Measurements from ENCODE around the gene NUDC. TPM values are rescaled to one million over a fixed set of nuclear protein-coding genes. Genes with fewer than 3 reads are reported as not detected.

The NUDC gene
- total and polyA plus RNA-seq, 8 donors = 25.6 to 54.1 (median 33.5) TPM

DNA sequence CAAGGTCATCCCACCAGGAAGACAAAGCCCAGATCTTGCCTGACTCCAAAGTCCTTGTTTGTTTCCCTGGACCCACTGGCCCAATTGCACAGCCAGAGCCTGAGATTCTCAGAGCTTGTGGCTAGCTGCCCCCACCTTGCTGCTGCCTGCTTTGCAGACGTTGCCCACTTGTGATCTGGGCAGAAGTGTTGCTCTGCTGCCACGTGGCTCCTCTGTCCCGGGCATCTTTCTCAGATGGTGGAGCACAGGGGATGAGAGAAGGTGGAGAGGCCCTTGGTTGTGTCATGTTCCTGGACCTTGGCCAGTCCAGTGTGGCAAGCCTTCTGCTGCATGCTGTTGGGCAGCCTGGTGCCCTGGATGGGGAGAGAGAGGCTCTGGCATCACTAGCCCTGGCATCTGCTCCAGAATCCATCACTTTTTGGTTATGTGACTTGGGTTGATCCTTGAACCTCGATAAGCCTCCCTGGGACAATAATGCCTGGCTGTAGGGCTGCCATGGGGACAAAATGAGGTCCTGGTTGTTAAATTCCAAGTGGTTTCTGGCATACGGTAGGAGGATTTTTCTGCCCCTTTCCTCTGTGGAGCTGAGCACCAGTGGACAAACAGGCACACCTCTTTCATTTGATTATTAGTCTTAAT is 6.2 kb upstream of the NUDC start:
- 12 to 19% methylated on average over 5 of the region's 5 CpGs for WGBS, 2 donors
- FAIRE-seq (no peak), ATAC-seq (peak; percentile 8 to 42 (median 34)), DNase-seq (peak; percentile 71 to 90 (median 86))
- Histone ChIP-seq H3K27ac (peak overlapping the region; percentile 79 to 97 (median 92)), H3K27me3 (no peaks in the 10 kb centered on the region), H3K4me1 (peaks cover 17 to 34% (median 20%) of the 10 kb centered on the region in 3 donors), H3K4me3 (no peak overlapping the region), H3K36me3 (no peaks in the 10 kb centered on the region), H3K9me3 (no peaks in the 10 kb centered on the region)
- TF ChIP-seq, protein P1, sequence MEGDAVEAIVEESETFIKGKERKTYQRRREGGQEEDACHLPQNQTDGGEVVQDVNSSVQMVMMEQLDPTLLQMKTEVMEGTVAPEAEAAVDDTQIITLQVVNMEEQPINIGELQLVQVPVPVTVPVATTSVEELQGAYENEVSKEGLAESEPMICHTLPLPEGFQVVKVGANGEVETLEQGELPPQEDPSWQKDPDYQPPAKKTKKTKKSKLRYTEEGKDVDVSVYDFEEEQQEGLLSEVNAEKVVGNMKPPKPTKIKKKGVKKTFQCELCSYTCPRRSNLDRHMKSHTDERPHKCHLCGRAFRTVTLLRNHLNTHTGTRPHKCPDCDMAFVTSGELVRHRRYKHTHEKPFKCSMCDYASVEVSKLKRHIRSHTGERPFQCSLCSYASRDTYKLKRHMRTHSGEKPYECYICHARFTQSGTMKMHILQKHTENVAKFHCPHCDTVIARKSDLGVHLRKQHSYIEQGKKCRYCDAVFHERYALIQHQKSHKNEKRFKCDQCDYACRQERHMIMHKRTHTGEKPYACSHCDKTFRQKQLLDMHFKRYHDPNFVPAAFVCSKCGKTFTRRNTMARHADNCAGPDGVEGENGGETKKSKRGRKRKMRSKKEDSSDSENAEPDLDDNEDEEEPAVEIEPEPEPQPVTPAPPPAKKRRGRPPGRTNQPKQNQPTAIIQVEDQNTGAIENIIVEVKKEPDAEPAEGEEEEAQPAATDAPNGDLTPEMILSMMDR (IDR thresholded peaks at IDR 0.05) = no peak
- intact Hi-C loops (cut with DNase I) = no loop called here

DNA sequence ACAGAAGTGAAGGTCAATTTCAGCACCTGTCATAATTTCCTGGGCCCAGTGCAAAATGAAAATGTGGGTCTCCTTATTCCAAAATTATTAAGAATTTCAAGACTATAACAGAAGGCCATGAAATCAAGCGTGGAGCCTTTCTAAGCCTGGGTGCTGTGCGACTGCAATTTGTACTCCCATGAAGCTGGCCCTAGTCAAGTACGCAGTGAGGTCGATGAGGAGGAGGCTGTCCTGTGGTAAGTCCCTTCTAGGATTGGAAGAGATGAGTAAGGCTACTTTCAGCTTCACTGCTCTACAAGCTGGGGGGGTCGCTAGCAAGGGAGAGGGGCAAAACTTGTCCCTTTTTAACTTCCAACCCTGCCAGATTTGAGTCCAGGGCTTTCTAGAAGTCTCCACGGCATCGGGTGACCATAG is 410 bp upstream of the NUDC start:
- Histone ChIP-seq H3K36me3 (peaks cover 0 to 18% (median 8%) of the 10 kb centered on the region in 3 donors), H3K4me1 (peaks cover 13 to 23% (median 23%) of the 10 kb centered on the region in 3 donors), H3K9me3 (no peaks in the 10 kb centered on the region), H3K4me3 (peak overlapping the region in 3 of 4 donors; percentile 77 to 97 (median 93)), H3K27me3 (no peaks in the 10 kb centered on the region), H3K27ac (peak overlapping the region; percentile 85 to 97 (median 90))
- DNase-seq (peak in 1 of 6 donors; percentile 25), FAIRE-seq (no peak), ATAC-seq (peak; percentile 13 to 33 (median 30))
- intact Hi-C loops (cut with DNase I) = no loop called here
- WGBS, 2 donors = 12 to 15% methylated on average over 7 of the region's 7 CpGs
- TF ChIP-seq, protein P1 (IDR thresholded peaks at IDR 0.05) = no peak

- TF ChIP-seq, protein P1 (IDR thresholded peaks at IDR 0.05) = no peak
- ATAC-seq (no peak), DNase-seq (no peak), FAIRE-seq (no peak)
- intact Hi-C loops (cut with DNase I) = no loop called here
- H3K27ac ChIP-seq = peak overlapping the region; percentile 85 to 97 (median 90)
- no peaks in the 10 kb centered on the region for H3K9me3 ChIP-seq
- H3K36me3 ChIP-seq = peaks cover 3 to 25% (median 8%) of the 10 kb centered on the region in 3 donors
- H3K27me3 ChIP-seq = no peaks in the 10 kb centered on the region
- peaks cover 13 to 17% (median 16%) of the 10 kb centered on the region in 3 donors for H3K4me1 ChIP-seq
- 3 to 5% methylated on average over 6 of the region's 6 CpGs for WGBS, 2 donors
- H3K4me3 ChIP-seq = peak overlapping the region; percentile 77 to 97 (median 88)
Observed at GRCh38 chr1:26922431-26922729, 837 bp downstream of the NUDC start.

GRCh38 chr1:26922901-26923300 is 1.4 kb downstream of the NUDC start:
- FAIRE-seq = no peak
- TF ChIP-seq, protein P1 (IDR thresholded peaks at IDR 0.05) = no peak
- no peak for DNase-seq
- Histone ChIP-seq H3K4me1 (peaks cover 13 to 17% (median 16%) of the 10 kb centered on the region in 3 donors), H3K9me3 (no peaks in the 10 kb centered on the region), H3K36me3 (peaks cover 3 to 25% (median 8%) of the 10 kb centered on the region in 3 donors), H3K27me3 (no peaks in the 10 kb centered on the region), H3K4me3 (peak overlapping the region in 2 of 4 donors; percentile 77 to 93), H3K27ac (peak overlapping the region in 3 of 4 donors; percentile 85 to 97 (median 90))
- WGBS, 2 donors = 30 to 35% methylated on average over 3 of the region's 3 CpGs
- peak in 3 of 4 donors; percentile 9 to 29 (median 27) for ATAC-seq
- intact Hi-C loops (cut with DNase I) = no loop called here

DNA sequence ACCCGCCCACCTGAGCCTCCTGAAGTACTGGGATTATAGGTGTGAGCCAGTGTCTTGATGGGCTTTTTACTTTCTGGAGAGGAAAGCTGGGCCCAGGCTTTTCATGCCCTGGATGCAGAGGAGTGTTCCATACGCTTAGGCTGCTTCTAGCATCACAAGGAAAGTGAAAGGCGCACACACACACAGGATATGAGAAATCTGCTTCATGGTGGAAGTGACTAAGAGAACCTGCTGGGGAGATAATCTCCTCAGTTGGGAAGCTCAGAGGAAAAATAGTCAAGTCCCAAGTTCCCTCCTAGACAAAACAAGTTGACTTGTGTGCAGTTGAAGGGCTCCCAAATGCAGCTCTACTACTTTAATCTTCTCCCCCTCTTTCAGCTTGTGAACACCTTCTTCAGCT is 2.2 kb downstream of the NUDC start:
- WGBS, 2 donors = 91 to 93% methylated on average over 3 of the region's 3 CpGs
- peaks cover 3 to 25% (median 8%) of the 10 kb centered on the region in 3 donors for H3K36me3 ChIP-seq
- TF ChIP-seq, protein P1 (IDR thresholded peaks at IDR 0.05) = no peak
- no peak for ATAC-seq
- peaks cover 13 to 17% (median 16%) of the 10 kb centered on the region in 3 donors for H3K4me1 ChIP-seq
- intact Hi-C loops (cut with DNase I) = no loop called here
- FAIRE-seq = no peak
- H3K27me3 ChIP-seq = no peaks in the 10 kb centered on the region
- no peak for DNase-seq
- no peaks in the 10 kb centered on the region for H3K9me3 ChIP-seq
- peak overlapping the region in 1 of 4 donors; percentile 97 for H3K27ac ChIP-seq
- H3K4me3 ChIP-seq = peak overlapping the region in 1 of 4 donors; percentile 77
